ENCODE measurements around the gene IL6R.

Gene IL6R

GRCh38 chr1:154496383-154496782 is 91.2 kb downstream of the IL6R start:
- no peak overlapping the region for H3K4me3 ChIP-seq (ENCODE audit: low read depth, low read length)
- in situ Hi-C loops (cut with HindIII; ENCODE audit: low sequenced_read_pairs) = no loop called here
- no peak for TF ChIP-seq CTCF (IDR thresholded peaks at IDR 0.05; ENCODE audit: low read depth, low read length, missing control alignments)
- no peak for DNase-seq (ENCODE audit: low read depth)

DNA sequence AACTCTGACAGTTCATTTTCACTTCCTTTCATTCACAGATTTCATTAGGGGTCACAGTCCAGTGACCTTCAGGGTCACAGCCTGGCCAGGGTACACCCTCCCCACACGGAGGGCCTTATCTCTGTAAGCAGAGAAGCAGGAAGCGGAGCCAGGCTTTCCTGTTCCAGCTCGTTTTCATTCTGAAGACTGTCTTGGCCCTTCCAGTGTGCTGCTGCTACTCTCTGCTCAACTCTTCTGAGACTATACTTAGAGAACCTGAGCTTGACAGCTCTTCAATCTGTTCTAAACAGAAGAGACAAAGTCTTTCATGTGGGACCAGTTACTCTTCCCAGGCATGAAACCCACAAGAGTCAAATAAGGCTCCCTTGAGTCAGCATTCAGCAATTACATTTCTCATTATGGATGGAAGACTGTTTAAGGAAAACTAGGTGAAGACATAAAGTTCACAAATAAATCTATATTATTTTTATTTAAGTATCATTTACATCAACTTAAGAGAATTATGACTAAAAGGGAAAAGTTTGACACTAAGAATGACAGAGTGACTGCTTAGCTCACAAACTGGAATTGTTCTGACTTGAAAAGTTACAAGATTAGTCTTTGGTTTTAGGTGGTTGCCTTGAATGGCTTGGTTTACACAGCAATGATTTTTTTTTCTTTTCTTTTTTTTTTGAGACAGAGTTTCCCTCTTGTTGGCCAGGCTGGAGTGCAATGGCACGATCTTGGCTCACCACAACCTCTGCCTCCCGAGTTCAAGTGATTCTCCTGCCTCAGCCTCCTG is 92.1 kb downstream of the IL6R start:
- TF ChIP-seq CTCF (IDR thresholded peaks at IDR 0.05; ENCODE audit: low read depth, low read length, missing control alignments) = no peak
- no peak overlapping the region for H3K4me3 ChIP-seq (ENCODE audit: low read depth, low read length)
- in situ Hi-C loops (cut with HindIII; ENCODE audit: low sequenced_read_pairs) = no loop called here
- no peak for DNase-seq (ENCODE audit: low read depth)

DNA sequence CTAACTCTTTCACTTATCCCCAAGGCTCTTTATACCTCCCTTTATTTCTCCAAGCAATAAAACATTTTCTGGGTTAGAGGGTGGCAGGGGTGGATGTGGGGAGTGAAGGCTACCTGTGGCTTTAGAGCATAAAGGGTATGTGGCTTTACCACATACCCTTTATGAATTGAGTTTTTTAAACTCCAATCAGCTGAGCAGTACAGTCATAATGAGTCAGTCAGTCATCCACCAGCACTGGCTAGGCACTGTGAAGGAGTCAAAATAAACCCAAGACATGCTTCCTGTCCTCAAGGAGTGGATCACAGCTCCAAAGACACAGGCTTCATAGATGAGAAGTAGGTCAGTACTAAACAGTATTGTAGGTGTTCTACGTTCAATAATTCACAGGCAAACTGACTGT is 94.3 kb downstream of the IL6R start:
- in situ Hi-C loops (cut with HindIII; ENCODE audit: low sequenced_read_pairs) = no loop called here
- TF ChIP-seq CTCF (IDR thresholded peaks at IDR 0.05; ENCODE audit: low read depth, low read length, missing control alignments) = no peak
- H3K4me3 ChIP-seq (ENCODE audit: low read depth, low read length) = no peak overlapping the region
- no peak for DNase-seq (ENCODE audit: low read depth)

GRCh38 chr1:154500533-154500932 is 95.4 kb downstream of the IL6R start:
- no peak overlapping the region for H3K4me3 ChIP-seq (ENCODE audit: low read depth, low read length)
- no peak for DNase-seq (ENCODE audit: low read depth)
- no peak for TF ChIP-seq CTCF (IDR thresholded peaks at IDR 0.05; ENCODE audit: low read depth, low read length, missing control alignments)
- in situ Hi-C loops (cut with HindIII; ENCODE audit: low sequenced_read_pairs) = no loop called here

- no peak for DNase-seq (ENCODE audit: low read depth)
- H3K4me3 ChIP-seq (ENCODE audit: low read depth, low read length) = no peak overlapping the region
These were observed 96.4 kb downstream of the IL6R start for GRCh38 chr1:154501423-154502065.

More at GRCh38 chr1:154501423-154502065, 96.4 kb downstream of the IL6R start:
- in situ Hi-C loops (cut with HindIII; ENCODE audit: low sequenced_read_pairs) = no loop called here
- TF ChIP-seq CTCF (IDR thresholded peaks at IDR 0.05; ENCODE audit: low read depth, low read length, missing control alignments) = no peak

Data from astrocyte of the cerebellum (primary cell).